Measurements from ENCODE around the gene ESYT2. TPM values are rescaled to one million over a fixed set of nuclear protein-coding genes. Genes with fewer than 3 reads are reported as not detected.
"Not testable (repeated sequence)": the region's sequence is repeated elsewhere in the genome, so short reads cannot be mapped to it uniquely, and the experiment has no call there.

ESYT2 gene
- total RNA-seq, 1 experiment from 2014 or later = 59.4 TPM

DNA sequence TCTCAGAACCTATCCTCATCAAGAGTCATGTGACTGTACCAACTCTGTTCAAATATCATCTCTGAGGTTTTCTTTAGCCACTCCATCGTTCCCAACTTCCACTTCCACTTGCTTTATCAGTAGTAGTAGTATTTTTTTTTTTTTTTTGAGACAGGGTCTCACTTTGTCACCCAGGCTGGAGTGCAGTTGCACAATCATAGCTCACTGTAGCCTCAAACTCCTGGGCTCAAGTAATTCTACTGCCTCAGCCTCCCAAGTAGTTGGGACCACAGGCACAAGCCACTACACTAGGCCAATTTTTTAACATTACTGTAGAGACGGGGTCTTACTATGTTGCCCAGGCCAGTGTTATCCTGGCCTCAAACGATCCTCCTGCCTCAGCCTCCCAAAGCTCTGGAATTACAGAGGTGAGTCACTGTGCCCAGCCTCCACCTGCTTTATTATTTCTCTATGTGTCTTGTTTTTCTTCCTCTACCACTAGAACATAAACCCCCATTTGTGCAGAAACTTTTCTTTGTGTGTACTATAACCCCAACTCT lies 130.6 kb downstream of the ESYT2 start:
- CTCF ChIA-PET = interaction anchor here (0.5 kb wide), 1 partner anchor 185 kb away, joined by 3 read pairs; no protein-coding TSS in a partner anchor
- H3K4me3 ChIP-seq (ENCODE audit: low read depth, low read length) = no peak overlapping the region
- H3K36me3 ChIP-seq (ENCODE audit: control insufficient read depth, insufficient read depth, low read length) = no peaks in the 10 kb centered on the region
- no peaks in the 10 kb centered on the region for H3K27me3 Mint-ChIP-seq (ENCODE audit: insufficient read depth, unreplicated experiment)
- intact Hi-C loops (cut with micrococcal nuclease; ENCODE audit: unreplicated experiment) = no loop called here
- peaks cover 10% of the 10 kb centered on the region for H3K4me1 Mint-ChIP-seq (ENCODE audit: low read depth, unreplicated experiment)
- DNase-seq = no peak
- no peaks in the 10 kb centered on the region for H3K9me3 Mint-ChIP-seq (ENCODE audit: unreplicated experiment)
- H3K9me3 ChIP-seq = no peaks in the 10 kb centered on the region
- H3K27ac Mint-ChIP-seq (ENCODE audit: unreplicated experiment) = no peak overlapping the region
- H3K27me3 ChIP-seq (replicated peaks; ENCODE audit: control insufficient read depth, insufficient read depth, low read length) = no peaks in the 10 kb centered on the region
- H3K4me1 ChIP-seq = peaks cover 9% of the 10 kb centered on the region
- POLR2A ChIA-PET = no interaction called here
- no TSS peak for BruUV-seq (replicated peaks)
- no peak for TF ChIP-seq CTCF (IDR thresholded peaks at IDR 0.05; ENCODE audit: insufficient read depth in 1 of 2, low read depth in 1 of 2, low read length in 1 of 2, severe bottlenecking in 1 of 2, unreplicated experiment in 1 of 2)
- H3K36me3 Mint-ChIP-seq (ENCODE audit: insufficient read depth, unreplicated experiment) = peaks cover 31% of the 10 kb centered on the region
- no peak overlapping the region for H3K4me3 Mint-ChIP-seq (ENCODE audit: unreplicated experiment)

DNA sequence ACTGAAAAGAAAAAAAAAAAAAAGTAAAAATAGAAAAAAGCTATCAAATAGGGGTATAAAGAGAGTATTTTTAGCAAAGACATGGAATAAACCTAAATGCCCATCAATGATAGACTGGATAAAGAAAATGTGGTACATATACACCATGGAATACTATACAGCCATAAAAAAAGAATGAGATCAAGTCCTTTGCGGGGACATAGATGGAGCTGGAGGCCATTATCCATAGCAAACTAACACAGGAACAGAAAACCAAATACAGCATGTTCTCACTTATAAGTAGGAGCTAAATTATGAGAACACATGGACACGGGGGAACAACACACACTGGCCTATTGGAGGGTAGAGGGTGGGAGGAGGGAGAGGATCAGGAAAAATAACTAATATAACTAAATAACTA lies 131.7 kb downstream of the ESYT2 start:
- H3K4me1 ChIP-seq; CTCF ChIA-PET; POLR2A ChIA-PET; H3K4me1 Mint-ChIP-seq (ENCODE audit: low read depth, unreplicated experiment); H3K4me3 Mint-ChIP-seq (ENCODE audit: unreplicated experiment); BruUV-seq (replicated peaks); H3K9me3 ChIP-seq; intact Hi-C loops (cut with micrococcal nuclease; ENCODE audit: unreplicated experiment); H3K27ac Mint-ChIP-seq (ENCODE audit: unreplicated experiment); H3K9me3 Mint-ChIP-seq (ENCODE audit: unreplicated experiment); H3K4me3 ChIP-seq (ENCODE audit: low read depth, low read length); DNase-seq; H3K27me3 ChIP-seq (replicated peaks; ENCODE audit: control insufficient read depth, insufficient read depth, low read length); H3K36me3 ChIP-seq (ENCODE audit: control insufficient read depth, insufficient read depth, low read length); H3K27me3 Mint-ChIP-seq (ENCODE audit: insufficient read depth, unreplicated experiment): not testable (repeated sequence)
- H3K36me3 Mint-ChIP-seq (ENCODE audit: insufficient read depth, unreplicated experiment) = peaks cover 39% of the 10 kb centered on the region

GRCh38 chr7:158695726-158696452 lies 133.4 kb downstream of the ESYT2 start:
- Mint-ChIP-seq H3K9me3 (ENCODE audit: unreplicated experiment) (no peaks in the 10 kb centered on the region), H3K4me1 (ENCODE audit: low read depth, unreplicated experiment) (no peaks in the 10 kb centered on the region), H3K27me3 (ENCODE audit: insufficient read depth, unreplicated experiment) (no peaks in the 10 kb centered on the region), H3K4me3 (ENCODE audit: unreplicated experiment) (no peak overlapping the region), H3K27ac (ENCODE audit: unreplicated experiment) (no peak overlapping the region), H3K36me3 (ENCODE audit: insufficient read depth, unreplicated experiment) (peaks cover 43% of the 10 kb centered on the region)
- H3K27me3 ChIP-seq (replicated peaks; ENCODE audit: control insufficient read depth, insufficient read depth, low read length) = no peaks in the 10 kb centered on the region
- H3K4me1 ChIP-seq = no peaks in the 10 kb centered on the region
- no peaks in the 10 kb centered on the region for H3K36me3 ChIP-seq (ENCODE audit: control insufficient read depth, insufficient read depth, low read length)
- peak in 1 of 2 experiments; percentile 53 for TF ChIP-seq CTCF (IDR thresholded peaks at IDR 0.05; ENCODE audit: insufficient read depth in 1 of 2, low read depth in 1 of 2, low read length in 1 of 2, severe bottlenecking in 1 of 2, unreplicated experiment in 1 of 2)
- peak in 1 of 2 experiments; percentile 36 for DNase-seq
- BruUV-seq (replicated peaks) = no TSS peak
- CTCF ChIA-PET = interaction anchor here (0.6 to 1.2 kb wide), 2 partner anchors 9 to 281 kb away, joined by 3 to 5 read pairs; partner anchors contain the start of gene NCAPG2
- H3K4me3 ChIP-seq (ENCODE audit: low read depth, low read length) = no peak overlapping the region
- POLR2A ChIA-PET = no interaction called here
- no peaks in the 10 kb centered on the region for H3K9me3 ChIP-seq
- intact Hi-C loops (cut with micrococcal nuclease; ENCODE audit: unreplicated experiment) = loop anchor here (1.0 kb wide), 1 partner anchor 281 kb away; no protein-coding TSS in a partner anchor

Data from Caco-2 (cell line).